GM19438 (cell line): ENCODE results near the gene RAB22A.
"Not testable (repeated sequence)": the region's sequence is repeated elsewhere in the genome, so short reads cannot be mapped to it uniquely, and the experiment has no call there.

Experiments
- ATAC-seq: cut with Tn5 transposase; IDR thresholded peaks from one replicate; pipeline ENCODE4 v1.9.1; 2021; ENCODE audit warnings: low read depth; ENCODE audit not compliant: unreplicated experiment

Gene RAB22A

GRCh38 chr20:58340853-58341252 lies 31.3 kb downstream of the RAB22A start:
- no peak for ATAC-seq

DNA sequence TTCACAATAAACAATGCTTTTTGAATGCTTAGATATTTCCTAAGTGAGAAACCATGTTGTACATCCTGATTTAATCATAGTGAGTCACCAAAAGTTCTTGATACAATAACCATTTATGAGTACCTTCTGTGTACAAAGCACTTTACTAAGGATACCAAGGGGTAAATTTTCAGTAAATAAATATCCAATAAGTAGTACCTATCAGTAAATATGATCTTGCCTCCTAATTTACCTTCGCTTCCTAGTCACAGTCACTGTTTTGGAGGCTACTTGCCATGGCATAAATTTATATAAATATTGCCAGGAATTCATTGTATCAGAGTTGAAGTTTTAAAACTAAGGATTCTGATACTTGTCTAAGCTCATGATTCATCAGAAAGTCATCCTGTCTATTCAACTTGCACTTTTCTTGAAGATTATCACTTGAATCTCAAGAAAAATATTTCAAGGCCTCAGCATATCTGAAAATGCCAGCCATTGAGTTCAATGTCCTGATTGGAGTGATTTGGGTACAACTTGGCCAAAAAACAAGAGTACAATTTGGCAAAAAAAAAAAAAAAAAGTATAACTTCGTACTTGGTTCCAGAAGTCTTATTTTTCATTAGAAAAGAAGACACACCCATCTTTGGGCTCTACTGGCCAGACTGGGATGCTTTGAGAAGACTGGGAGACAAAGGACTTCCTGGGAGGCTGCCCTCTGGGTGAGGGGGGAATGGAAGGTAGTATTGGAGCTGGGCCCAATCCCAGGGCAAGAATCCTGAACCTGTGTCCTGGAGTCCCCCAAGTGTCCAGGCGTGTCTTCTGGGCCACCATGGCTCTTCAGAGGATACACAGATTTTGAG lies 32.8 kb downstream of the RAB22A start:
- no peak for ATAC-seq

DNA sequence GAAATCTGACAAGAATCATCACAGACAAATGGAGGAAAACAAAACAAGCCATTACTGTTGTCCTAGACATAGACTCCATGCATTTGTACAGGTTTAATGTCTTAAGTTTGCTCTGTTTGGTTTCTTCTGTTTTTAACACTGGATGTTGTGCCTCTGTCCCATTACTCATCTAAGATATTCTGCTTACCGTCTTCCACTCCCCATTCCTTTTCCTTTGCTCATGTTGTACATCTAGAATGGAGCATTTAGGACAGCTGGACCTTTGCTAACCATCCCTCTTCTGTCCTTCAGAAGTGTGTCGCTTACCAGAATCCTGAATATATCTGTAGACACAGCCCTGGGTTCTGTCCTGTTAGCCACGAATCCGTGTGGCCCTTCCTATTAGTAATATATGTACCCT lies 35.2 kb downstream of the RAB22A start:
- ATAC-seq: no peak

DNA sequence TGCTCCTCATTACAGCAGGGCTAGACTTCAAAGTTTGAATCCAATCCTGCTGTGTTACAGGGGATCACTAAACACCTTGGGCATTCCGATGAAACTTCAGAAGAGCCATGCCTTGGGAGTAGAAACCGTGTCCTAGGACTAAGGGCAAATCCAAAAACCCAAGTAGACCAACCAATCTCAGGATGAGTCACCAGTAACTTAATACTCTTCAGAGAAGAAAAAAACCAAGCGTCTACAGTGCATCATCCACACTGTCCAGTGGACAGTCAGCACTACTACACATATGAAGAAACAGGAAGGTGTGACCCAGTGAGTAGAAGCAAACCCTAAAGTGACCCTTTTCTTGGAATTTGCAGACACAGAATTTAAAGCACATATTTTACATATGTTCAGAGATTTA lies 40.1 kb downstream of the RAB22A start:
- no peak for ATAC-seq

- no peak for ATAC-seq
Measured at GRCh38 chr20:58352468-58352867, 43.0 kb downstream of the RAB22A start.

GRCh38 chr20:58359441-58359840 lies 49.9 kb downstream of the RAB22A start:
- no peak for ATAC-seq

- ATAC-seq: no peak
Measured at GRCh38 chr20:58360936-58361335, 51.4 kb downstream of the RAB22A start.

GRCh38 chr20:58361481-58362205 lies 52.1 kb downstream of the RAB22A start:
- no peak for ATAC-seq

DNA sequence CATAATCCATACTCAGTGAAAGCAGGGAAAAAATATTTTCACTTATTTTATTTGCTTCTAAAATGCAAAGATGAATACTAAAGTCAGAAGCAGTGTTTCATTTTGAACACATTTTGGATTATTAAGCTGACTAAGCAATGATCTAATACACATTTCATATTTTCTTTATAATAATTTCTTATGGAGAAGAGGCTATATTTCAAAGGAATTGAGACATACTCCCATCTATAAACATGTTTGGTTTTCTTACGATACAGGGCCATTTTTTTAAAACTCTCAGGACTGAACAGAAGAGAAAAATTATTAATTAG lies 52.6 kb downstream of the RAB22A start:
- no peak for ATAC-seq

GRCh38 chr20:58362970-58363369 lies 53.5 kb downstream of the RAB22A start:
- ATAC-seq: no peak

DNA sequence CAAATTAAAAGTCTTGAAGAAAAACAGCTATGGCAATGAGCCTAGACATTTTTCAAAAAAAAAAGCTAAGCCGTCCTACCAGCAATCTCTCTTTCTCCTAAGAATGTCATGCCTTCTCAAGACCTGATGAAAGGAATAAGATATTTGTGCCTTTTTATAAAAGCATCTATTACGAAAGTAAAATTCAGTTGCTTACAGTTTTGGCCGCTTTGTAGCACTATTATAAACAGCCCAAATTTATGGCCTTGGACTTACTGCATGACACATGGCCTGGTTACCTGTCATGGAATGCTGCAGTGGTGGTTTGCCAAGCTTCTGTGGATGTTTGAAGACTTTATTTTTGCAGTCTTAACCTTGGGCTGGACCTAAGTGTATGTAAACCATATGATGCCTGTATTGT lies 57.4 kb downstream of the RAB22A start:
- no peak for ATAC-seq

DNA sequence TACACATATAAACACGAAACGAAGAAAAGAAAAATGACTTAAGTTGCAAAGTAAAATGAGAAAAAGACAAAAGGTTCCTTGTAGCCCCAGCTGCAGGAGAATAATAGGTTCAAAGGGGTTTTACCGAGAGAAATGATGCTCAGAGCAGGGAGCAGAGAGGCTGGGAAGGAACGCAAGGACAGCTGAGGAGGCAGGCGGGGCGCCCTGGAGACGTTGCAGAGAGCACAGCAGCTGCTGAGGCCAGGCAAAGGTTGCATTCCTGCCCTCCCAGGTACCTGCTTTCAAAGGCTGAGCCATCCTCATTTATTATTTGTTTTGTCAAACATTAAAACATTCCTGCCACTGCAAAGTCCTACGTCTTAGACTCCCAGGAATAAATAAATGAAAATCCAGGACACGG lies 63.3 kb downstream of the RAB22A start:
- ATAC-seq: no peak

DNA sequence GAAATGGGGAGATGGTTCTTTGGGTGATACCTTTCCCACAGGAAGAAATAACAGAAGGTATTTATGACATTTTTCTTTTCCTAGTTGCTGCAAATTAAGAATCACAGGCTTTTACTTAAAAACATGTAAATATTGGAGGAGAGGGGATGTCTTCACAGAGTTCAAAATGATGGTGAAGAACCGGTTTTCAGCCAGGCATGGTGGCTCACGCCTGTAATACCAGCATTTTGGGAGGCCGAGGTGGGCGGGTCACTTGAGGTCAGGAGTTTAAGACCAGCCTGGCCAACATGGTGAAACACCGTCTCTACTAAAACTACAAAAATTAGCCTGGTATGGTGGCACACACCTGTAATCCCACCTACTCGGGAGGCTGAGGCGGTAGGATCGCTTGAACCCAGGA lies 63.8 kb downstream of the RAB22A start:
- not testable (repeated sequence) for ATAC-seq

DNA sequence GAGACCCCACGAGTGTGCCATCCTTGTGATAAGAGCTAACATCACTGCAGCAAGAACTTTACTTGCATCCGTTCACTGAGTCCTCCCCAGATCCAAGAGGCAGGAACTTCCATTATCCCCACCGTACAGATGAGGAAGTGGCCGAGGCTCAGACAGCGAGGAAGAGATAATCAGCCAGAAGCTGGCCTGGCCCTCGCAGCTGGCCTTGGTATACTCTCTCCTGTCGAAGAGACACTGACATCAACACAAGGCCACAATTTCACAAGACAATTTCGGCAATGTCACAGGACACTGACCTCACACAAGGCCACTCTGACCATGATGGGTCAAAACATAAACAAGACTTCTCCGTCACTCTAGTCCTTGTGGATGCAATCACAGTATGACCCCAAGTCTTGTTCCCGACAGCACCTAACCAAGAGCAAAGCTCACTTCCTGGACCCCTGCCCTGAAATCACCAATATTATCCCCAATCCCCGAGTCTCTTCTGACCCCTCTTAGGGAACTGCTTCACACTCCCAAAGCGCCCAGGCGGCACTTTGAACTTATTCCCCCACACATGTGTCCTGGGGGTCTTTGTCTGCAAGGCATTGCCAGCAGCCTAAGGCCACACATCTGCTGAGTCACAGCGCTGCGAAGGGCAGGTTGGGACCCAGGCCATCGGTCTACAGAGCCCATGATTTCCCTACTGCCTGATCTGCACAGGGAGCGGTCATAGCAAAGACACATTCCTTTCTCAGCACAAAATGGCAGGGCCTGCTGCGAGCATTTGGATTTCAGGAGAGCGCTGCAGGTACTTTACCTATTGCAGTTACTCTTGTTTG lies 64.7 kb downstream of the RAB22A start:
- no peak for ATAC-seq

DNA sequence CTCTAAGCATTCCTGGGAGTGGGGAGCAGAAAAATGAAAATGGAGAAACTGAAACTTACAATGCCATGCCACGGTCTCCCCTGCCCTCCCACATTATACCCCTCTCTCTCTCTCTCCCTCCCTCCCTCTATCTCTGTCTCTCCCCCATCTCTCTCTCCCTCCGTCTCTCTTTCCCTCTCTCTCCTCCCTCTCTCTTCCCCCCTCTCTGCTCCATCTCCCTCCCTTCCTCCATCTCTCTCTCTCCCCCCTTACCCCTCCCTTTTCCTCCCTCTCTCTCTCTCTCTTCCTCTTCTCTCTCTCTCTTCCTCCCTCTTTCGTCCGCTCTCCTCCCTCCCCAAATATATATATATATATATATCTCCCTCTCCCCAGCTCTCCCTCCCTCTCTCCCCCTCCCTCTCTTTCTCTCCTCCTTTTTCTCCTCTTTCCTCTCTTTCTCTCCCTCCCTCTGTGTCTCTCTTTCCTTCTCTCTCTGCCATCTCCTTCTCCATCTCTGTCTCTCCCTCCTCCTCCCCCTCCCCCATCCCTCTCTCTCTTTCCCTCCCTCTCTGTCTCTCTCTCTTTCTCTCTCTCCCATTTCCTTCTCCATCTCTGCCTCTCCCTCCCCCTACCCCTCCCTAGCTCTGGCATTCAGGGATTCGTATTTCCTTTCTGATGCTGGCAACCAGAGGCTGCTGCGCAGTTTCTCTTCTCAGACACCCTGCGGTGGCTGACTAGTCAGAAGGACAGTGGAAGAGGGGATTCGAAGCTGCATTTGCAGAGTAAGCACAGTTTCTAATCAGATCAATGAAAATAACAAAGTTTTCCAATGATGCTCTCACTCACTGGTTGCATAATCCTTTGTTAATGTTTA lies 65.6 kb downstream of the RAB22A start:
- ATAC-seq: no peak

GRCh38 chr20:58375759-58376352 lies 66.3 kb downstream of the RAB22A start:
- no peak for ATAC-seq

GRCh38 chr20:58377017-58377416 lies 67.5 kb downstream of the RAB22A start:
- no peak for ATAC-seq

GRCh38 chr20:58377766-58378401 lies 68.4 kb downstream of the RAB22A start:
- ATAC-seq: no peak

DNA sequence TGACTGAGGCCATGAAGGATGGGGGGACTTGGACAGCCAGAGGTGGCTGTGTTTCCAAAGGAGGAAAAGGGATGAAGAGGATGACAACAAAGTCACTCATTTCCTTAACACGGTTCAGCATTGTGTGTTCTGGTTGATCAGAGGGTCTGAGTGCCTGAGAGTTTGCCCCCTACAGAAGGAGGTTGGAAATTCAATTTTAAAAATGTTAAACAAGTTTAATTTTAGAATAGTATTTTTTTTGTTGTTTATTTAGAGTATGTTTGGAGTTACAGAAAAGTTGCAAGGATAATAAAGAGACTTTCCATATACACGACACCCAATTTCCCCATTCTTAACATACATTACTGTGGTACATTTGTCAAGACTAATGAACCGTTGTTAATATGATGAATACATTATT lies 69.2 kb downstream of the RAB22A start:
- ATAC-seq: no peak

- no peak for ATAC-seq
Measured at GRCh38 chr20:58381627-58382026, 72.1 kb downstream of the RAB22A start.
